Esophagus squamous epithelium (tissue), 5 donors: ENCODE results near the gene CZIB. TPM values are rescaled to one million over a fixed set of nuclear protein-coding genes. Genes with fewer than 3 reads are reported as not detected.

Source experiments
- DNase-seq: peaks from one replicate; lab custom pipeline; 2025; lab: John Stamatoyannopoulos, UW
- H3K27ac ChIP-seq, 4 donors: fragments of 200-600 bp; sonication (generic); one replicate each; pipeline ENCODE4 v1.5.1; 2016 to 2019; ENCODE audit warnings: mild to moderate bottlenecking in 1 of 4
- H3K27me3 ChIP-seq, 4 donors: fragments of 200-600 bp; sonication (generic); 1 replicate in 3 of 4; 2 replicates in 1 of 4; pipeline versions ENCODE4 v1.5.1 to v1.6.0; 2017 to 2021; ENCODE audit warnings: antibody characterized with exemption in 1 of 4
- H3K36me3 ChIP-seq, 3 donors: fragments of 200-600 bp; sonication (generic); one replicate each; pipeline ENCODE4 v1.5.1; 2016 to 2019
- H3K4me1 ChIP-seq, 3 donors: fragments of 200-600 bp; sonication (generic); one replicate each; pipeline ENCODE4 v1.5.1; 2017 to 2019
- H3K4me3 ChIP-seq, 4 donors: fragments of 200-600 bp; sonication (generic); 1 replicate in 3 of 4; 2 replicates in 1 of 4; pipeline ENCODE4 v1.5.1; 2016 to 2019; ENCODE audit warnings: mild to moderate bottlenecking in 2 of 4, moderate library complexity in 1 of 4
- H3K9me3 ChIP-seq, 3 donors: fragments of 200-600 bp; sonication (generic); one replicate each; pipeline ENCODE4 v1.5.1; 2016 to 2019
- CTCF ChIP-seq, 6 experiments: fragments of 450-650 bp in 4 of 6; fragments of 200-600 bp in 2 of 6; sonication (generic) in 2 of 6; IDR thresholded peaks; one replicate each; pipeline ENCODE4 v1.5.1; 2016 to 2019; ENCODE audit warnings: antibody characterized with exemption in 6 of 6, mild to moderate bottlenecking in 4 of 6, moderate library complexity in 4 of 6
- POLR2A ChIP-seq, 4 donors: fragments of 450-650 bp; IDR thresholded peaks; one replicate each; pipeline ENCODE4 v1.6.1; 2017; ENCODE audit warnings: antibody characterized with exemption in 4 of 4, mild to moderate bottlenecking in 4 of 4, moderate library complexity in 3 of 4
- WGBS, 2 donors: methylation state at CpG; one replicate each; pipeline ENCODE4 v1.1.5; 2018; 5-methylcytosine and 5-hydroxymethylcytosine counted together
- intact Hi-C: fragments of 100-400 bp; cut with DNase I; formaldehyde crosslinking; loops from one replicate; pipeline ENCODE4 v1.15.0; 2022
- total RNA-seq, 4 donors: library from RNA; depleted of rRNA; stranded (reverse); fragments of >200 nt; gene quantifications; one replicate each; pipeline ENCODE4 v1.1.0, GENCODE V29; 2016
- donor health status: DM: yes; HTN: yes; CAD: no.

The CZIB gene
- total RNA-seq, 4 donors from 2014 or later, result 18.7 to 42.9 (median 26.0) TPM

- no peaks in the 10 kb centered on the region for H3K27me3 ChIP-seq
- DNase-seq, result no peak
- H3K27ac ChIP-seq, result no peak overlapping the region
- no peaks in the 10 kb centered on the region for H3K9me3 ChIP-seq
- H3K4me3 ChIP-seq, result no peak overlapping the region
- intact Hi-C loops, result no loop called here
- TF ChIP-seq POLR2A (IDR thresholded peaks at IDR 0.05) (no peak), CTCF (IDR thresholded peaks at IDR 0.05) (no peak)
- H3K4me1 ChIP-seq, result peaks cover 10 to 20% (median 14%) of the 10 kb centered on the region in 3 donors
- WGBS, 2 donors, result 79 to 84% methylated on average over 2 of the region's 2 CpGs
- peaks cover 0 to 9% (median 0%) of the 10 kb centered on the region in 3 donors for H3K36me3 ChIP-seq
Observed at GRCh38 chr1:53241828-53242227, 21.4 kb upstream of the CZIB start.

DNA sequence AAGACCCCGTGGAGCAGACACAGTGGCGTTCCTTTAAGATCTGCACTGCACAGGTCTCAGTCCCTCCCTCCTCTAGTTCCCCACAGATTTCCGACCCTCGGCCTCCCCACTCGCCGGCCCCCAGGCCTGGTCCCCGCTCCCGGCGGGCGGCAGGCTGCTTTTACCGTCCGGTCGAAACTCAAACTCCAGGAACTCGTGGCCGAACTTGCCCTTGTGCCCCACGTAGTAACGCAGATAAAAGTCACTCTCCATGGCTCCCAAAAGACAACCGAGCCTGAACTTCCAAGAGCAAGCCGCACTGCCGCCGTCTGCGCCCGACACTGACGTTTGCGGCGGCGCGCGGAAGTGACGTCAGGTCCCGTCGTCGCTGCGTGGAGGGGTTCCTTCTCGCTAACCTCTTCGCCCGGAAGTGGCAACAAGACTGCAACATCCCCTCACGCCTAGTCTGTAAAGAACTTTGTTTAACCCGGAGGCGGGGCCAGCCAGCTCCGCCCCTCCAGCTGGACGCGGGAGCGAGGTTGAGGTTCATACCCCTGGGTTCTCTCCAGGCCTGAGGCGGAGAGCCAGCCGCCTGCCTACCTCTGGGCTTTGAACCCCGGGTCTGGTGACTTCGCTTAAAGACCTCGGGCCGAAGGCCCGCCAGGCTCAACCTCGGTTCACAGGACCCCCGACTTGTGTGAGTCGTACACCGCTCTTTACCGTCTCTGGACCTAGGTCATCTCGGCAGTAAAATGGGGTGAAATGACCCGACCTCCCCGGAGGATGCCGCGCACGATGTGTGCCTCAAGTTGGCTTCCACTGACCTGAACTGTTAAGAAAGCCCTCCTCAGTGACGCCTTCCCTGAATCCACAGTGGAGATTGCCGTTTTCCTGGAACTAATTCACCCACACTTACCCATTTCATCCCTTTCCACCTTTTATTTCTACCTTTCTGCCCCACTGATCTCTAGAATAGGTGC, 18.0 kb upstream of the CZIB start, which contains the start of gene MAGOH:
MAGOH (minus strand) TSS at position 322 of the 959 bp plus-strand sequence; CDS start at position 252, 70 bp downstream.
- intact Hi-C loops, result no loop called here
- WGBS, 2 donors, result 7 to 19% methylated on average over 14 to 33 of the region's 64 CpGs
- peak in 2 of 6 experiments; percentile 3 to 30 for TF ChIP-seq CTCF (IDR thresholded peaks at IDR 0.05)
- peak in 3 of 4 donors; percentile 54 to 74 (median 66) for TF ChIP-seq POLR2A (IDR thresholded peaks at IDR 0.05)
- no peaks in the 10 kb centered on the region for H3K9me3 ChIP-seq
- H3K27ac ChIP-seq, result peak within 1 kb of the TSS; percentile 79 to 89 (median 84)
- peaks cover 0 to 32% (median 3%) of the 10 kb centered on the region in 3 donors for H3K36me3 ChIP-seq
- peak; percentile 72 for DNase-seq
- no peaks in the 10 kb centered on the region for H3K27me3 ChIP-seq
- peaks cover 12 to 34% (median 20%) of the 10 kb centered on the region in 3 donors for H3K4me1 ChIP-seq
- H3K4me3 ChIP-seq, result peak within 1 kb of the TSS; percentile 65 to 98 (median 89)

GRCh38 chr1:53237638-53238037, 17.2 kb upstream of the CZIB start:
- peak overlapping the region; percentile 79 to 89 (median 84) for H3K27ac ChIP-seq

DNA sequence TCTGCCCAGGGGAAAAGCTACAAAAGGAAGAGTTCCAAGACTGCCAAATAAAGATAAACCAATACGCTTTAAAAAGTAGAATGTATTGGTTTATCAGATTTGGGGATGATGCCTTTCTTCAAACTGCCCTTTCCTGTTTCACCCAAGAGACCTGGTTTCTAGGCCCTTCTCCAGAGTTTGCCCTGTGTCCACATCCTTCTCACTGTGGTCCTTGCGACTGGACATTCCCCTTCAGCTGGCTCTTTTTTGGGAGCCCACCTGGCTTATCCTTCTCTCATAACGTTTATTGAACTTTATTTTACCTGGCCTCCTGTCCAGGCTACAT, 490 bp upstream of the CZIB start:
- Histone ChIP-seq H3K36me3 (peaks cover 0 to 32% (median 0%) of the 10 kb centered on the region in 3 donors), H3K4me3 (peak overlapping the region; percentile 81 to 85 (median 83)), H3K27me3 (no peaks in the 10 kb centered on the region), H3K9me3 (no peaks in the 10 kb centered on the region), H3K27ac (peak overlapping the region; percentile 96 to 99 (median 97)), H3K4me1 (peaks cover 8 to 22% (median 14%) of the 10 kb centered on the region in 3 donors)
- 37 to 46% methylated on average over 3 of the region's 3 CpGs for WGBS, 2 donors
- no peak for DNase-seq
- intact Hi-C loops, result no loop called here
- no peak for TF ChIP-seq POLR2A (IDR thresholded peaks at IDR 0.05)
- TF ChIP-seq CTCF (IDR thresholded peaks at IDR 0.05), result no peak

More at GRCh38 chr1:53237638-53238037, 17.2 kb upstream of the CZIB start:
- TF ChIP-seq CTCF (IDR thresholded peaks at IDR 0.05), result no peak
- TF ChIP-seq POLR2A (IDR thresholded peaks at IDR 0.05), result no peak
- intact Hi-C loops, result no loop called here
- DNase-seq, result no peak
- peak overlapping the region; percentile 65 to 98 (median 89) for H3K4me3 ChIP-seq
- WGBS, 2 donors, result 28 to 37% methylated on average over 7 to 8 of the region's 8 CpGs
- H3K9me3 ChIP-seq, result no peaks in the 10 kb centered on the region
- H3K27me3 ChIP-seq, result no peaks in the 10 kb centered on the region
- H3K4me1 ChIP-seq, result peaks cover 12 to 34% (median 20%) of the 10 kb centered on the region in 3 donors
- H3K36me3 ChIP-seq, result peaks cover 0 to 40% (median 6%) of the 10 kb centered on the region in 3 donors

DNA sequence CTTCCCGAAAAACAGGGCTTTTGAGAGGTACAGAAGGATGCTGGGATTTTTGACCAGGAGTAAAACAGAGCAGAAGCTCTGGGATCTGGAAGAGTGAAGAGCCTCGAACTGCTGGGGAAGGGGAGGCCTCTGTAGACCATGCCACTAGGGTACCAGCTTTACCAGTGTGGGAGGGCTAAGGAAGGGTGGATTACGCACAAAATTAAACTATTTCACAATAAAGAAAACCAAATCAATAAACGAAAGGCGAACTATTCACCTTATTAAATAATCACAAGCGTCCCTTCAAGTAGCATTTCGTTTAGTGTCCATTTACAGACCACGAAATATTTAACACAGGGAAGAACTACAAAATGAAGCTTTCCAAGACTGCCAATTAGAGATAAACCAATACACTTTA, 723 bp downstream of the CZIB start:
- Histone ChIP-seq H3K4me1 (peaks cover 8 to 22% (median 14%) of the 10 kb centered on the region in 3 donors), H3K36me3 (peaks cover 0 to 40% (median 0%) of the 10 kb centered on the region in 3 donors), H3K27ac (peak overlapping the region; percentile 96 to 99 (median 97)), H3K9me3 (no peaks in the 10 kb centered on the region), H3K4me3 (peak overlapping the region; percentile 81 to 85 (median 83)), H3K27me3 (no peaks in the 10 kb centered on the region)
- no peak for DNase-seq
- no peak for TF ChIP-seq CTCF (IDR thresholded peaks at IDR 0.05)
- intact Hi-C loops, result no loop called here
- WGBS, 2 donors, result 7 to 20% methylated on average over 7 of the region's 8 CpGs
